Hepatocyte (in vitro differentiated cells): ENCODE data around the gene RGS5.

Source experiments
- CTCF ChIP-seq: fragments of 200-600 bp; sonication (generic); IDR thresholded peaks from 2 replicates; pipeline ENCODE4 v1.5.1; 2016; ENCODE audit warnings: antibody characterized with exemption, mild to moderate bottlenecking; ENCODE audit not compliant: poor library complexity
- EZH2 ChIP-seq: fragments of 200-600 bp; sonication (generic); IDR thresholded peaks from 2 replicates; pipeline ENCODE4 v1.6.1; 2016; ENCODE audit warnings: antibody characterized with exemption, mild to moderate bottlenecking, borderline replicate concordance

- TF ChIP-seq EZH2 (no peak), CTCF (no peak)
Observed at GRCh38 chr1:163163163-163163562, 39.6 kb downstream of the RGS5 start.
